Measurements from ENCODE around the gene PPP1CA. TPM values are rescaled to one million over a fixed set of nuclear protein-coding genes. Genes with fewer than 3 reads are reported as not detected.

The PPP1CA gene
- 192 and 217 TPM in 2 replicates for total RNA-seq (2014; rRNA removed; shearing (Covaris generic))

- peak; percentile 69 for DNase-seq (ENCODE audit: low spot score)
Measured at GRCh38 chr11:67401495-67402191, at the start of gene PPP1CA. Gene PPP1CA (minus strand): TSS chr11:67401858. CDS start chr11:67401782, 76 bp downstream.

- no peak for DNase-seq (ENCODE audit: low spot score)
Measured at GRCh38 chr11:67450796-67451657, 49.4 kb upstream of the PPP1CA start.

GRCh38 chr11:67449116-67449844 lies 47.6 kb upstream of the PPP1CA start:
- DNase-seq (ENCODE audit: low spot score) = no peak

- no peak for DNase-seq (ENCODE audit: low spot score)
Measured at GRCh38 chr11:67448220-67448609, 46.6 kb upstream of the PPP1CA start.

- DNase-seq (ENCODE audit: low spot score) = no peak
Measured at GRCh38 chr11:67445515-67445914, 43.9 kb upstream of the PPP1CA start.

GRCh38 chr11:67442504-67443404 lies 41.1 kb upstream of the PPP1CA start:
- DNase-seq (ENCODE audit: low spot score) = no peak

- DNase-seq (ENCODE audit: low spot score) = no peak
Measured at GRCh38 chr11:67441731-67442351, 40.2 kb upstream of the PPP1CA start.

GRCh38 chr11:67441098-67441563 lies 39.5 kb upstream of the PPP1CA start:
- DNase-seq (ENCODE audit: low spot score) = no peak

- DNase-seq (ENCODE audit: low spot score) = no peak
Measured at GRCh38 chr11:67440229-67441097, 38.8 kb upstream of the PPP1CA start.

- peak; percentile 50 for DNase-seq (ENCODE audit: low spot score)
Measured at GRCh38 chr11:67439321-67440228, 37.9 kb upstream of the PPP1CA start.

- DNase-seq (ENCODE audit: low spot score) = no peak
Measured at GRCh38 chr11:67438158-67438902, 36.7 kb upstream of the PPP1CA start.

- no peak for DNase-seq (ENCODE audit: low spot score)
Measured at GRCh38 chr11:67437809-67438157, 36.1 kb upstream of the PPP1CA start.

- DNase-seq (ENCODE audit: low spot score) = no peak
Measured at GRCh38 chr11:67437082-67437808, 35.6 kb upstream of the PPP1CA start, which contains the start of gene PTPRCAP. Gene PTPRCAP (minus strand): TSS chr11:67437682. CDS start chr11:67437619, 63 bp downstream.

GRCh38 chr11:67436459-67437081 lies 34.9 kb upstream of the PPP1CA start:
- no peak for DNase-seq (ENCODE audit: low spot score)

- no peak for DNase-seq (ENCODE audit: low spot score)
Measured at GRCh38 chr11:67435727-67436458, 34.2 kb upstream of the PPP1CA start.
